Measurements from ENCODE around the gene PRC1.

- no peak for TF ChIP-seq CTCF (IDR thresholded peaks at IDR 0.05; ENCODE audit: low read length)
- TF ChIP-seq EZH2 (IDR thresholded peaks at IDR 0.05; ENCODE audit: borderline replicate concordance, low read length), result no peak
Observed at GRCh38 chr15:90917569-90917968, 76.8 kb downstream of the PRC1 start.
